ENCODE data around the gene LIN28A.
A peak's percentile ranks its signal among the peaks of the same experiment; 100 is the strongest.

Gene LIN28A

DNA sequence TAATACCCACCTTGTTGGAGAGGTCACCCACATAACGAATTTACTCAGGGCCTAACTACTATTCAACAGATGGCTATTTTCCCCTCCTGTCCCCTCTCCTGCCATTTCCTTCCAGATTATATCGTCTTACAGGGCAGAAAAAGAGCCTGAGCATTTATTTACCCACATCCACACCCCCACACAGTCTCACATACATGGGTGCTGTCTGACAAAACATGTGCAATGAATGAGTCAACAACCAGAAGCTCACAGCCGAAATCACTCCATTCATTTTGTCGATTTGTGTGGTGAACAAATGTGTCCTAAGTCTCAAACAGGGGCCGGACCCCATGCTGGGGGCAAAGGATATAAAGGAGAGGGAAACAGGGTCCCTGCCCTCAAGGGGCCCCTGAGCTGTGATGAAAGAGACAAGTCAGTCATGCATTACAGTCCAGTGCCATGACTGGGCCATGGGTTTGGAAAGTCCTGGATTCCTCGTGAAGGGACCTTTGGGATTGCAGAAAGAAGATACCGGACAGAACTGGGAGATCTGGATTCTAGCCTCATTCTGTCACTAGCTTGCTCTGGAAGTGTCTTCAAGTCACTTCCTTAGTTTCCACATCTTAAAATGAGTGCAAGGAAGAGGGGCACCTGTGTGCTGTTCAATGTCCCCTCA is 21.7 kb upstream of the LIN28A start:
- DNase-seq = no peak

GRCh38 chr1:26389604-26390247 is 20.9 kb upstream of the LIN28A start:
- DNase-seq = no peak

DNA sequence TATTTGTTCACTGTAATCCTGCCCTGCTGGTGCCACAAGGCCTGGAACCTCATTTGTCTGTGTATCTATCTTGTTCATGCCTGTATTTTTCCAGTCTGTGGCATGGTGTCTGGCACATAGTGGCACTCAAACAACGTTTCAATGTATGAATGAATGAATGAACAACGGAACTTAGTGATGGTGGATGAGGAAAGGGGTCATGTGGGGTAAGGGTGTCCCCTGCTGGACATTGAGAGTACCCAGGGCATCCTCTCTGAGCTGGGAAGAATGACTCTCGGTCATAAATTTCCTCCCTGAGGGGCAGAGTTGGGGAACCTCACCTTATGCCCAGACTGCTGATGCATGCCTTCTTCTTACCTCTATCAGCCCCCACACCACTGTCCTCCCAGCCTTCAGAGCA is 19.2 kb upstream of the LIN28A start:
- DNase-seq = peak; percentile 3

- DNase-seq = no peak
These were observed 14.9 kb upstream of the LIN28A start for GRCh38 chr1:26395754-26396153.

GRCh38 chr1:26399034-26399433 is 11.6 kb upstream of the LIN28A start:
- DNase-seq = no peak

DNA sequence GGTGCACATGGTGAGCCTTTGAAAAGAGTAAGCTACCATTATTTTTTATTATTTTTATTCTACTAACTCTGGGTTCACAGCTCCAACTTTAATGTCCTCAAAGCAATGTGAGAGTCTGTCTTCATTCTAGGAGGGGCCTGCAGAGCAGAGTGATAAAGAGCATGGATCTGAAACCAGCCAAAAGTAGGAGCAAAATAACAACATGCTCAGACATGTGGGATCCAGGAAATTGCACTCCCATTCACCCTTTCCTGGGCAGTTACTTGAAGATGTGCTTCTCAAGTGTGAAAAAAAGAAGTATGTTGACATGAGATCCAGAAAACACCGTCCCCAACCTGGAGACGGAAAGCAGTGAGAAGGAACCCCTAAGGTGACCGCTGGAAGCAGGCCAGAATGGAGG is 8.7 kb upstream of the LIN28A start:
- no peak for DNase-seq

DNA sequence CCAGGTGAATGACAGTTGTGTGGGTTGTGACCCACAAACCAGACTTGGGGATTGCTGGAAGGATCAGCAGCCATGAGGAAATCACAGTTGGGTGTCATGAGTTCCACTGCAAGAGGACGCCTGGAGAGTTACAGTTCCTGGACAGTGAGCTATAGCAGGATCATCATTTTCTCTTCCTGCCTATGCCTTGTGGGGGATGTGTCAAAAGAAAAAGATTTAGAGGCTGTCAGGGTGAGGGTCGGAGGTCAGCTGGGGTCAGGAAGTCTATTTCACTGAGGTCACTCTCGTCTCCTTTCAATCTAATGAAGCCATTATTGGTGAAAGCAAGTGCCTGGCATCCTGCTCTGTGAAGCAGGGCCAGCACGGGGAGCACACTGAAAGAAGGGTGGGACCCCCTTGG is 7.0 kb upstream of the LIN28A start:
- no peak for DNase-seq

- DNase-seq = no peak
These were observed 6.0 kb upstream of the LIN28A start for GRCh38 chr1:26404641-26405040.

- DNase-seq = no peak
These were observed 5.2 kb upstream of the LIN28A start for GRCh38 chr1:26405281-26405915.

- no peak for DNase-seq
These were observed 2.0 kb upstream of the LIN28A start for GRCh38 chr1:26408604-26409003.

DNA sequence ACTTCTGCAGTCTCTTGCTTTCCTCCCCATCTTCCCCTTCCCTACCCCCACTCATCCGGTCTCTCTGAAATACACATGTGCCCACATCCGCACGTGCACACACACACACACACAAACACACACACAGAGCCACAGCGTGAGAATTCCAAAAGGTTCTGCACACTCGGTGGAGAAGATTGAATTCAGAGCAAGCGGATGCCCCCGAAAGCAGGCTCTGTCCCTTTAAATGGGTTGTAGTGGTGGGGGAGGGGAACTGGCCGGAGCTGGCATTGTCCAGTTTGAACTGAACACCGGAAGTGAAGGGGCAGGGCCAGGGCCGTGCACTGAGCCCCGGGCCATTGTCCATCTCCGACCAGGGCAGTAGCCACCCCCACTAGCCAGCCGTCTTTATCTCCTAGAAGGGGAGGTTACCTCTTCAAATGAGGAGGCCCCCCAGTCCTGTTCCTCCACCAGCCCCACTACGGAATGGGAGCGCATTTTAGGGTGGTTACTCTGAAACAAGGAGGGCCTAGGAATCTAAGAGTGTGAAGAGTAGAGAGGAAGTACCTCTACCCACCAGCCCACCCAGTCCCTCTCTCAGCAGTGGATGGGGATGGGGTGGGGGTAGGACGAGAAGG is 1.3 kb upstream of the LIN28A start:
- no peak for DNase-seq

GRCh38 chr1:26411624-26412074 is 1.0 kb downstream of the LIN28A start:
- no peak for DNase-seq

DNA sequence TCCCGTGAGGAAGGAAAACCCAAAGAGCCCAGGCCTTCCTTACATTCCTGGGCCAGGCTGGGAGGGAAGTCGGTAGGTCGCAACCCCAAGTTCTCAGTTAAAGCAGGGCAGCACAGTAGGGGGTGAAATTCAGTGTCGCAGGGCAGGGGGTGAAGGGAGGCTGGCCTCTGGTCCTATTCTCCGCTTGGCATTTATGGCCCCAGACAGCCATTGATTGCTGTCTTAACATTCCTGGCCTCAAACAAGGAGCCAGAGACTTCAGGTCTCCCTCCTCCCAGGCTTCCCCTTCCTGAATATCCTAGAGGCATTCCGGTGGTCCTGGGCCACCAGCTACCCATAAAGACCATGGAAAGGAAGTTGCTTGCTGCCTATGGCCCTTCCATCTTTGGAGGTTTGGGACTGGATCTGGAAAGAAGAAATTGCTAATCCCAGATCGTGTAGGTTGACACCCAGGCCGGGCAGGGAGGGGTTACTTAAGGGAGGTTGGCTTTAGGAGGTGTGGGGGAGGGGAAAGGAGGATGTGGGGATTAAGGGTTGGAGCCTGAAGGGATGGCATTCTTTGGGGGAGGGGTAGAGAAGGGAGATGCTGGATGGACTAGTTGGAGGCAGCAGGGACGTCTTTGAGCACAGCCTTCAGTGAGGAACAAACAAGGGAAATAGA is 1.7 kb downstream of the LIN28A start:
- DNase-seq = no peak

- DNase-seq = no peak
These were observed 2.4 kb downstream of the LIN28A start for GRCh38 chr1:26413031-26413430.

- peak; percentile 75 for DNase-seq
These were observed 6.6 kb downstream of the LIN28A start for GRCh38 chr1:26417111-26417759.

GRCh38 chr1:26418865-26419349 is 8.3 kb downstream of the LIN28A start:
- DNase-seq = no peak

GRCh38 chr1:26419494-26419893 is 8.9 kb downstream of the LIN28A start:
- no peak for DNase-seq

DNA sequence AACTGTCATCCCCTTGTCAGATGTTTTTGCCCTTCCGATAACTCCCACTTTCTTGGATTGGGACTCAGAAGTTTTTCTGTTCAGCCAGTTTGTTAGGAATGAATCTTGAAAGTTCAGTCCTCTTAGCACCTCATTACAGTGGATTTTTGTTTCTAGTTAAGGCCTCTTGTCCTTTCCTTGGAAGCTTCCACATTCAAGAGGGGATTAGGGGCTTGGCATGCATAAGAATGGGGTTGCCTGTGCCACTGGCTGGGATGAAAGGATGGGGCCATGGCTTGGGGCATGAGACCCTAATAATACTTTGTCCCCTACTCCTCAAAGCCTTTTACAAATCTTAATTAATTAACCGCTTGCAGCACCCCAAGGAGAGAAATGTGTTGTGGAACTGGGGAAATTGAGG is 19.1 kb downstream of the LIN28A start:
- DNase-seq = no peak

DNA sequence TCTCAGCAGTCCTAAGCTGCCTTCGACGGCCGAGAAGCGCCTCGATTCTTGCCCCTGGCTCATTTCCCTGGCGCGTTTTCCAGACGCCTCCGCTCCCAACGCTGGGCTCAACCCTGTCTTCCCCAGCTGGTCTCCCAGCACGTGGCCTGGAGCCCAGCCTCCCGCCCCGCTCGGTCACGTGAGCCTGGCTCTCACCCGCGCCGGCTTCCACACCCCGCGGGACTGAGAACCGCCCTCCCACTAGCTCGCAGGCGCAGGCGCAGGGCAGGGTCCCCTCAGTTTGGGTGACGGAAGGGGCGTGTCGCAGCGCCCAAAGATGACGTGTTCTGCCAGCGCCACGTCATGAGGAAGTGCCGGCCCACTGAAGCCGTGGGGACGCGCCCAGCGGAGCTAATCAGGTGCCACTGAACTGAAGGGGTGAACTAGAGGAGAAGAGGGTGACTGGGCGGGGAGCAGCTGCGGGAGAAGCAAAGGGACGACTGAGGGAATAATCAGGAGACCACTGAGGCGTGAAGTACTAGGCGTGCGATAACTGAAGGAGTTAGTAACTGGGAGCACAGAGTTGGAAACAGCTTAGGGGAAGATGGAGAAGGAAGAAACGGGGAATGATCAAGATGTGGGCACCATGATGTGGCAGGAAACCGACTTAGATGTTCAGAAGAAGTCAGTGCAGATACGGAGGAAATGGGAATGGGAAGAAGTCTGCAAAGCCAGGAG is 21.5 kb downstream of the LIN28A start, which contains the start of gene DHDDS:
Gene DHDDS (plus strand): TSS at position 343 of the 717 bp plus-strand sequence. CDS start 625 bp downstream, outside the sequence.
- peak; percentile 99 for DNase-seq

DNA sequence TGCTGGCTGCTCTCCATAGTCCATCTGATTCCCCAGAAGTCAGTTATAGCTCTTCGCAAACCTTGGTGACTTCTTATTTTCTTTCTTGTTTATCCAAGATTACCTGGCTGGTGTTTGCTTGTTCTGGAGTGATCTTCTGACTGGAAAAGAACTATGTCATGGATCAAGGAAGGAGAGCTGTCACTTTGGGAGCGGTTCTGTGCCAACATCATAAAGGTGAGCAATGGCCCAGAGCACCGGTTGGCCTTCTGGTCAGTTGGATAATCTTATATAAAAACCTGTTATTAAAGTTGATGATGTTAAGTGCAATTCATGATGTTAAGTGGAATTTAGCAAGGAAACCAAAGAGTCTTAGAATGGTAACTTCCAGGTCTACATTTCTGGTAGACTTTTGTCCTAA is 22.2 kb downstream of the LIN28A start:
- no peak for DNase-seq

- DNase-seq = no peak
These were observed 23.6 kb downstream of the LIN28A start for GRCh38 chr1:26434161-26434752.

Data from NCI-H345 (cell line).